Measurements from ENCODE around the gene MAGI2. TPM values are rescaled to one million over a fixed set of nuclear protein-coding genes. Genes with fewer than 3 reads are reported as not detected.

The MAGI2 gene
- total and polyA plus RNA-seq, 2 of the 13 experiments (the other 11 are each of a cell fraction or from before 2014, with no cell fraction given), result 1.5 to 3.8 TPM

GRCh38 chr7:78074713-78075112, 1378.8 kb downstream of the MAGI2 start:
- POLR2A ChIA-PET, result no interaction called here
- Histone ChIP-seq H3K4me3 (replicated peaks in 1 of 3; ENCODE audit: insufficient read depth in 1 of 3, low read depth in 2 of 3, low read length in 3 of 3) (no peak overlapping the region), H3K4me2 (ENCODE audit: low read depth, low read length) (no peak overlapping the region), H3K27ac (ENCODE audit: extremely low read length, insufficient read depth, low read length) (no peak overlapping the region), H3K27me3 (ENCODE audit: control insufficient read depth in 1 of 2, insufficient read depth in 2 of 2, low read length in 2 of 2) (no peaks in the 10 kb centered on the region; a peak in 1 of 5 replicates), H3K4me1 (ENCODE audit: insufficient read depth, low read length) (no peaks in the 10 kb centered on the region), H3K36me3 (replicated peaks in 1 of 2; ENCODE audit: control insufficient read depth in 1 of 2, insufficient read depth in 2 of 2, low read length in 2 of 2) (no peaks in the 10 kb centered on the region), H2AFZ (ENCODE audit: low read length) (no peak overlapping the region), H3K79me2 (ENCODE audit: insufficient read depth, low read length) (no peaks in the 10 kb centered on the region), H4K20me1 (ENCODE audit: insufficient read depth, low read length) (no peaks in the 10 kb centered on the region), H3K9ac (ENCODE audit: insufficient read depth, low read depth, low read length) (no peak overlapping the region), H3K9me3 (ENCODE audit: low read length) (no peaks in the 10 kb centered on the region)
- no TSS peak for BruUV-seq (replicated peaks)
- no peak for FAIRE-seq
- CTCF ChIA-PET (ENCODE audit: low intra/inter-chr PET ratio, low total read pairs), result no interaction called here
- in situ Hi-C loops (cut with HindIII; ENCODE audit: extremely low pct_ligation_motif_present, low pct_unique_long_range_greater_than_20kb) (no loop called here), intact Hi-C loops (cut with micrococcal nuclease; ENCODE audit: unreplicated experiment) (no loop called here)
- WGBS (ENCODE audit: low lambda C conversion rate), result 51% methylated on average over 3 of the region's 3 CpGs
- ATAC-seq, result no peak
- no peak for DNase-seq (ENCODE audit: low spot score)
- no peak for TF ChIP-seq SP4 (CRISPR knock-in tag; IDR thresholded peaks at IDR 0.05)
- TF ChIP-seq ZSCAN25 (CRISPR knock-in tag; IDR thresholded peaks at IDR 0.05), result no peak
- no peak for TF ChIP-seq PCBP2 (optimal IDR thresholded peaks at IDR 0.05; ENCODE audit: low read depth, low read length, poor library complexity, severe bottlenecking)
- no peak for TF ChIP-seq CHD4 (IDR thresholded peaks at IDR 0.05; ENCODE audit: borderline replicate concordance, low read length)
- TF ChIP-seq NFE2L2 (IDR thresholded peaks at IDR 0.05; ENCODE audit: low read length), result no peak
- no peak for TF ChIP-seq SP5 (CRISPR knock-in tag; IDR thresholded peaks at IDR 0.05; ENCODE audit: borderline replicate concordance, low read depth)
- TF ChIP-seq ZNF362 (CRISPR knock-in tag; IDR thresholded peaks at IDR 0.05; ENCODE audit: borderline replicate concordance), result no peak
- TF ChIP-seq PLRG1 (conservative IDR thresholded peaks at IDR 0.05), result no peak
- TF ChIP-seq PRDM4 (CRISPR knock-in tag; IDR thresholded peaks at IDR 0.05; ENCODE audit: borderline replicate concordance), result no peak
- TF ChIP-seq KIAA2018 (CRISPR knock-in tag; IDR thresholded peaks at IDR 0.05; ENCODE audit: borderline replicate concordance), result no peak
- TF ChIP-seq TP53 (CRISPR knock-in tag; conservative IDR thresholded peaks at IDR 0.05), result no peak
- no peak for TF ChIP-seq ZNF343 (CRISPR knock-in tag; IDR thresholded peaks at IDR 0.05)
- TF ChIP-seq ZNF782 (CRISPR knock-in tag; IDR thresholded peaks at IDR 0.05; ENCODE audit: borderline replicate concordance), result no peak
